ENCODE results near the gene ZNF467. TPM values are rescaled to one million over a fixed set of nuclear protein-coding genes. Genes with fewer than 3 reads are reported as not detected.

Gene ZNF467
- total RNA-seq, 1 experiment from 2014 or later: 18.1 TPM

- in situ Hi-C loops (cut with HindIII; ENCODE audit: low pct_unique_long_range_greater_than_20kb, low sequenced_read_pairs): no loop called here
- Histone ChIP-seq H3K9me3 (ENCODE audit: control insufficient read depth, insufficient read depth, low read depth, low read length) (no peaks in the 10 kb centered on the region), H3K27me3 (ENCODE audit: control insufficient read depth, insufficient read depth, low read length) (no peaks in the 10 kb centered on the region), H3K4me1 (ENCODE audit: control insufficient read depth, insufficient read depth, low read length) (no peaks in the 10 kb centered on the region), H3K4me3 (ENCODE audit: low read depth in 2 of 2, low read length in 2 of 2) (no peak overlapping the region), H3K36me3 (ENCODE audit: control insufficient read depth, insufficient read depth, low read length) (no peaks in the 10 kb centered on the region), H3K27ac (ENCODE audit: low read length) (no peak overlapping the region)
- BruUV-seq (replicated peaks): no TSS peak
- DNase-seq (ENCODE audit: low read depth, low spot score) (no peak), ATAC-seq (no peak)
- intact Hi-C loops (cut with micrococcal nuclease; ENCODE audit: unreplicated experiment): no loop called here
- TF ChIP-seq TCF7L2 (IDR thresholded peaks at IDR 0.05; ENCODE audit: low read depth, low read length): no peak
- no peak for TF ChIP-seq CTCF (IDR thresholded peaks at IDR 0.05)
- TF ChIP-seq, protein P1, sequence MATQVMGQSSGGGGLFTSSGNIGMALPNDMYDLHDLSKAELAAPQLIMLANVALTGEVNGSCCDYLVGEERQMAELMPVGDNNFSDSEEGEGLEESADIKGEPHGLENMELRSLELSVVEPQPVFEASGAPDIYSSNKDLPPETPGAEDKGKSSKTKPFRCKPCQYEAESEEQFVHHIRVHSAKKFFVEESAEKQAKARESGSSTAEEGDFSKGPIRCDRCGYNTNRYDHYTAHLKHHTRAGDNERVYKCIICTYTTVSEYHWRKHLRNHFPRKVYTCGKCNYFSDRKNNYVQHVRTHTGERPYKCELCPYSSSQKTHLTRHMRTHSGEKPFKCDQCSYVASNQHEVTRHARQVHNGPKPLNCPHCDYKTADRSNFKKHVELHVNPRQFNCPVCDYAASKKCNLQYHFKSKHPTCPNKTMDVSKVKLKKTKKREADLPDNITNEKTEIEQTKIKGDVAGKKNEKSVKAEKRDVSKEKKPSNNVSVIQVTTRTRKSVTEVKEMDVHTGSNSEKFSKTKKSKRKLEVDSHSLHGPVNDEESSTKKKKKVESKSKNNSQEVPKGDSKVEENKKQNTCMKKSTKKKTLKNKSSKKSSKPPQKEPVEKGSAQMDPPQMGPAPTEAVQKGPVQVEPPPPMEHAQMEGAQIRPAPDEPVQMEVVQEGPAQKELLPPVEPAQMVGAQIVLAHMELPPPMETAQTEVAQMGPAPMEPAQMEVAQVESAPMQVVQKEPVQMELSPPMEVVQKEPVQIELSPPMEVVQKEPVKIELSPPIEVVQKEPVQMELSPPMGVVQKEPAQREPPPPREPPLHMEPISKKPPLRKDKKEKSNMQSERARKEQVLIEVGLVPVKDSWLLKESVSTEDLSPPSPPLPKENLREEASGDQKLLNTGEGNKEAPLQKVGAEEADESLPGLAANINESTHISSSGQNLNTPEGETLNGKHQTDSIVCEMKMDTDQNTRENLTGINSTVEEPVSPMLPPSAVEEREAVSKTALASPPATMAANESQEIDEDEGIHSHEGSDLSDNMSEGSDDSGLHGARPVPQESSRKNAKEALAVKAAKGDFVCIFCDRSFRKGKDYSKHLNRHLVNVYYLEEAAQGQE (IDR thresholded peaks at IDR 0.05; ENCODE audit: insufficient read depth in 1 of 2, low read depth in 2 of 2, low read length in 1 of 2): no peak
- no peak for TF ChIP-seq SIN3A (IDR thresholded peaks at IDR 0.05; ENCODE audit: borderline replicate concordance, insufficient read depth, low read depth, low read length)
- no peak for TF ChIP-seq POLR2AphosphoS5 (IDR thresholded peaks at IDR 0.05; ENCODE audit: low read depth, low read length)
- ChIA-PET CTCF (interaction anchor here (0.6 kb wide), 1 partner anchor 63 kb away, joined by 3 read pairs; no protein-coding TSS in a partner anchor), POLR2A (interaction anchor here (0.6 kb wide), 1 partner anchor 177 kb away, joined by 3 read pairs; no protein-coding TSS in a partner anchor)
These were observed 43.2 kb downstream of the ZNF467 start for GRCh38 chr7:149729983-149730801.

DNA sequence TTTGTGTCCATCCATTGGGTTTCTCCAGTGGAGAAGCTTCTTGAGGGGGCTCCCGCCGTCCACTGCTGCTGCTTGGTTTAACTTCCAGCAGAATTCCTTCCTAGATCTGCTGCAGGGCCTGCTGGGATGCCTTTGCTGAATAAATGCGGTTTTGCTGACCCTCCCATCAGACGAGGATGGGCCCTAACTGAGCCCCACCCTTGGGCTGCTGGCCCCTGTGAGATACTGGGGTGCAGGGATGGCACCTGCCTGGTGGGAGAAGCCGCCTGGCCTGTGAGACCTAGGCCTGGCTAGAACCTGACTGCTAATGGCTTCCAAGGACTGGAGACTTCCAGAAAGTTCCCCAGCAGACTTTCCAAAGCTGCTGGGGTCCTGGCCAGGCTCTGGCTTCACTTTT lies 43.8 kb downstream of the ZNF467 start:
- in situ Hi-C loops (cut with HindIII; ENCODE audit: low pct_unique_long_range_greater_than_20kb, low sequenced_read_pairs) (no loop called here), intact Hi-C loops (cut with micrococcal nuclease; ENCODE audit: unreplicated experiment) (no loop called here)
- no peaks in the 10 kb centered on the region for H3K36me3 ChIP-seq (ENCODE audit: control insufficient read depth, insufficient read depth, low read length)
- no peaks in the 10 kb centered on the region for H3K9me3 ChIP-seq (ENCODE audit: control insufficient read depth, insufficient read depth, low read depth, low read length)
- H3K27me3 ChIP-seq (ENCODE audit: control insufficient read depth, insufficient read depth, low read length): no peaks in the 10 kb centered on the region
- ChIA-PET CTCF (no interaction called here), POLR2A (no interaction called here)
- H3K27ac ChIP-seq (ENCODE audit: low read length): no peak overlapping the region
- H3K4me3 ChIP-seq (ENCODE audit: low read depth in 2 of 2, low read length in 2 of 2): no peak overlapping the region
- TF ChIP-seq TCF7L2 (IDR thresholded peaks at IDR 0.05; ENCODE audit: low read depth, low read length): no peak
- TF ChIP-seq, protein P1 (IDR thresholded peaks at IDR 0.05; ENCODE audit: insufficient read depth in 1 of 2, low read depth in 2 of 2, low read length in 1 of 2): no peak
- no peak for TF ChIP-seq POLR2AphosphoS5 (IDR thresholded peaks at IDR 0.05; ENCODE audit: low read depth, low read length)
- no peak for TF ChIP-seq SIN3A (IDR thresholded peaks at IDR 0.05; ENCODE audit: borderline replicate concordance, insufficient read depth, low read depth, low read length)
- TF ChIP-seq CTCF (IDR thresholded peaks at IDR 0.05): no peak
- ATAC-seq (no peak), DNase-seq (ENCODE audit: low read depth, low spot score) (no peak)
- no peaks in the 10 kb centered on the region for H3K4me1 ChIP-seq (ENCODE audit: control insufficient read depth, insufficient read depth, low read length)
- BruUV-seq (replicated peaks): no TSS peak

Data from Panc1 (cell line).